Brain microvascular endothelial cell (primary cell): ENCODE data around the gene GCFC2.
A peak's percentile ranks its signal among the peaks of the same experiment; 100 is the strongest.

ENCODE experiments used
- DNase-seq: peaks from one replicate; pipeline ENCODE4 v3.0.0-alpha.2; 2020
- H3K27ac ChIP-seq: fragments of 250-450 bp; sonication (Bioruptor Pico); 2 replicates; pipeline ENCODE4 v1.5.1; 2020; ENCODE audit warnings: mild to moderate bottlenecking, moderate library complexity
- H3K27me3 ChIP-seq: fragments of 250-450 bp; sonication (Bioruptor Pico); replicated peaks from 2 replicates; pipeline ENCODE4 v1.5.1; 2020; ENCODE audit warnings: mild to moderate bottlenecking
- H3K36me3 ChIP-seq: fragments of 250-450 bp; sonication (Bioruptor Pico); replicated peaks from 2 replicates; pipeline ENCODE4 v1.5.1; 2020; ENCODE audit warnings: mild to moderate bottlenecking
- H3K4me3 ChIP-seq: 2 replicates; pipeline ENCODE4 v1.5.1; 2011; ENCODE audit warnings: low read depth, mild to moderate bottlenecking, control low read depth, low read length, moderate library complexity
- CTCF ChIP-seq: IDR thresholded peaks from 2 replicates; pipeline ENCODE4 v1.5.1; 2011; ENCODE audit warnings: low read depth, mild to moderate bottlenecking, moderate library complexity, low read length, control low read depth, inconsistent platforms; ENCODE audit errors: missing control alignments
- in situ Hi-C: cut with HindIII; loops from 2 replicates; pipeline ENCODE4 v1.10.0; 2017; ENCODE audit warnings: low sequenced_read_pairs, low pct_ligation_motif_present

GCFC2 gene

GRCh38 chr2:75634945-75635344 lies 75.8 kb downstream of the GCFC2 start:
- DNase-seq, result no peak
- H3K27ac ChIP-seq, result no peak overlapping the region
- H3K36me3 ChIP-seq, result no peaks in the 10 kb centered on the region
- no peak for TF ChIP-seq CTCF
- H3K4me3 ChIP-seq, result no peak overlapping the region
- in situ Hi-C loops, result no loop called here
- no peaks in the 10 kb centered on the region for H3K27me3 ChIP-seq

GRCh38 chr2:75633620-75634019 lies 77.1 kb downstream of the GCFC2 start:
- no peak for TF ChIP-seq CTCF
- H3K4me3 ChIP-seq, result no peak overlapping the region
- no peaks in the 10 kb centered on the region for H3K36me3 ChIP-seq
- DNase-seq, result no peak
- no peaks in the 10 kb centered on the region for H3K27me3 ChIP-seq
- in situ Hi-C loops, result no loop called here
- H3K27ac ChIP-seq, result no peak overlapping the region

DNA sequence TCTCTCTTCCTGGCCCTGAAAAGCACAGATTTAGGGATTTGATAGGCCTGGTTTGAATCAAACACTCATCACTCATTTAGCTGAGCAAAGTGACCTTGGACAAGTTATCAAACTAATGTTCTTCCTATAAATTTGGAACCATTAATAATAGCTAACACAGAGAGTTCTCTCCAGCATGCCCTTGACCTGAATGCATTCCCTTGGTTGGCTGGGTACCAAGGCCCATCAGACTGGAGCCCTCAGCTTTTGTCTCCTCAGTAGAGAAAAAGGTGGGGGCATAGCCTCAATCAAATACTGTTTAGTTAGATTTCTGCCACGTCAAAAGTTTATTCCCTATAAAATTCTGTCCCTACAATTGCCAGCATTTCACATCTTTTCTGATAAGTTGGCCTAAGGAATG lies 77.9 kb downstream of the GCFC2 start:
- H3K36me3 ChIP-seq, result no peaks in the 10 kb centered on the region
- no peak for DNase-seq
- no peaks in the 10 kb centered on the region for H3K27me3 ChIP-seq
- in situ Hi-C loops, result no loop called here
- TF ChIP-seq CTCF, result no peak
- H3K4me3 ChIP-seq, result no peak overlapping the region
- no peak overlapping the region for H3K27ac ChIP-seq

DNA sequence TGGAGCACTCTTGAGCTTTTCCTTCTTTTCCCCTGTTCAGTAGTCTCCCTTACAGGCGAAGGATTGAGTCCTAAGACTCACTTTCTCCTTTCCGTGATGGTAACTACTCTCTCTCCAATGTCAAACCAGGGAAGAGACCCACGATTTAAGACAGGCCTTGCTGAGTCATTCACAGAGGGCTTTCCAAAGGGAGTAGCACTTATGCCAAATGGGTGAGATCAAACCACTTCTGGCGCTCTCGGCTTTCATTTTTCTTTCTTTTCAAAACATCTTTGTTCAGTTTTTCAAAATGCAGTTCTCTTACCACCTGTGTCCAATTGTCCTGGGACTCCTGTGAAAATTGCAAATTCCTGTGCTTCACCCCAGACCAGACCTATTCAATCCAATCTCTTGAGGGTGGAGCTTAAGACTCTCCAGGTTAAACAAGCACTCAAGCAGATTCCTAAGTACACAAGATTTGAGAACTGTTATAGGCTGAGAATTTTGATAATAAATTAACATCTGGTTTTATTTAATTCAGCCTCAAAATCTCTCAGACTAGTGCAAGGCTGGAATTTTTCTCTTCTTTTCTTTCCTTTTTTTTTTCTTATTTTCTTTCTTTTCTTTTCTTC lies 78.5 kb downstream of the GCFC2 start:
- no peak for TF ChIP-seq CTCF
- in situ Hi-C loops, result no loop called here
- no peak overlapping the region for H3K4me3 ChIP-seq
- H3K27me3 ChIP-seq, result no peaks in the 10 kb centered on the region
- no peaks in the 10 kb centered on the region for H3K36me3 ChIP-seq
- H3K27ac ChIP-seq, result no peak overlapping the region
- no peak for DNase-seq

DNA sequence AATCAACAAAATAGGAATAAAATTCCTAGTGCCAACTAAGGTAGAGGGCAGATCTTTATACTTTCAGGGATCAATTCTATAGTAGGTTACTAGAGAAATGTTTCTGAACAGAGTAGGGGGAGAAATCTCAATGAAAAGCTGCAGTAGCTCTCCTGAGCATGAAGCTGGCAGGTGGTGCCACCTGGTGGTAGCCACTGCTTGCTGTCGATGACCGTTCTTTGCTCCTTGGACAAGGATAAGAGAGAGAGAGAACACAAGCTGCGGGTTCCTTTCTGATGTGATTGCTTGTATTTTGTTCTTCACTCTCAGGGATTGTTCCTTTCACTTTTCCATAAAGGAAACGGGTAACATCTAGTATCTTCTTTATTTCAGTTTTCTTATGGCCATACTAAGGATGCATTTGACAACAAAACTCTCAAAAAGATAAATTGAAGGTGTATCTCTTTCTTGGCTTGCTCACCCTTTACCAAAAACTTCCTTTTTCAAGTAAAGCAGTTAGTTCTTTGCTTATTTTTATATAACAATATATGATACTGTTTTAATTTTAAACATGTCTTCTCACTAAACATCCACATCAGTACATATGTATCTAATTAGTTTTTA lies 82.7 kb downstream of the GCFC2 start:
- DNase-seq, result peak; percentile 83
- Histone ChIP-seq H3K27me3 (no peaks in the 10 kb centered on the region), H3K27ac (no peak overlapping the region), H3K4me3 (no peak overlapping the region), H3K36me3 (no peaks in the 10 kb centered on the region)
- TF ChIP-seq CTCF, result peak; percentile 99
- in situ Hi-C loops, result no loop called here

DNA sequence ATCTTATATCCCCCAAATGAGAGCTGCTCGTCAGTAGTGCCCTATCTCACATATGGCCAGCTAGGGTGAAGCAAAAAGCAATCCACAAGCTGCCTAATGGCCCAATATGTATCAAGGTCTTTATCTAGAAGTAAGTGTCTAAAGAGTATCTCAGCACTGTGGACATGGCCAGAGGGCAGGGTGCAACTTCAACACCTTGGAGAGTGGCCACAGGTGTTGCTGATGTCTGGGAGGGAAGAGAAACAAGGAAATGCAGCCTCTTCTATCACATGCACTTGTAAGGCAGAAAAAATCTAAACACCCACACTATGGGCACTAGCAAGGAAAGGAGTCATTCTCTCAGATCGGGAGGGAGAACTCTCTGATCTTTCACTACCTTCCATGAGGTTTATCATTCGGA lies 87.8 kb downstream of the GCFC2 start:
- Histone ChIP-seq H3K4me3 (no peak overlapping the region), H3K36me3 (no peaks in the 10 kb centered on the region), H3K27ac (no peak overlapping the region), H3K27me3 (no peaks in the 10 kb centered on the region)
- DNase-seq, result no peak
- no peak for TF ChIP-seq CTCF
- in situ Hi-C loops, result loop anchor here (25.0 kb wide), 1 partner anchor 161 kb away; no protein-coding TSS in a partner anchor
